Islet of Langerhans (tissue), 1 donor: ENCODE results near the gene PCYT1A.
"Not testable (repeated sequence)": the region's sequence is repeated elsewhere in the genome, so short reads cannot be mapped to it uniquely, and the experiment has no call there.

Source experiments
- FAIRE-seq: peaks from one replicate; lab custom pipeline; 2011; peaks lifted over from hg19 to GRCh38; lab: Jason Lieb, UNC

Gene PCYT1A

DNA sequence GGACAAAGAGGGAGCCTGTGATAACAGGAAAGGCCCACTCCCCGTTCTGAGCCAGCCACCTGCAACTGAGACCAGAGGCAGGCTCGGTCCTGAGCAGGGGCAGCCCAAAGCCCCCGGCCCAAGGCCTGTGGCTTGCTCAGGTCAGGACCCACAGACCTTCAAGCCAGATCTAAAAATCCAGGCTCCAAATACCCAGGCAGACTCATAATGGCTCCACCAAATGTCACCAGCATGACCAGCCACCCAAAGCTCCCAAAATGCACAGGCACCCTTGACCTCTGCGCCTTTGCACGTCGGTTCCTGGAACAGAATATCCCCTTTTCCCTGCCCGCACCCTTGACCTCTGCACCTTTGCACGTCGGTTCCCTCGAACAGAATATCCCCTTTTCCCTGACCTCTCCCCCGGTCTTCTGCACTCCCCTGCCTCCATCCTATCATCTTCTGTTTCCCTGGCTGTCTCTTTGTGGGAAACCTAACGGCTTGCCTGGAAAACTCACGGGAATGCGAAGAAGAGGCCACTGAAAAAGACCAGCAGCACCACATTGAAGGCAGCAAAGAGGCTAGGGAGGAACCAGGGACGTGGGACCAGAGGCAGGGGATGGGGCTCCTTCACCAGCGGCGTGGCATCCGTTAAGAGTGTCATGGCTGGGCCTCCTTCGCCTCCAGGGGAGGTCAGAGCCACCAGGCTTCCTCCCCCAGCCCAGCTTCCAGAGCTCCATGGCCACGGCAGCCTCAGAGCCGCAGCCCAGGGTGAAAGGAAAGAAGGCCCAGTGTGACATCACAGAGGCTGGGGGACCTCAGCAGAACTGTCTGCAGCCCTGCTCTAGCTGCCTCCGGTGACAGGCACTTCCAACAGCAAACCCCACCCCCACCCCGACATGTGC lies 76.6 kb downstream of the PCYT1A start, which contains the start of gene ZDHHC19:
Gene ZDHHC19 (minus strand): TSS at position 728 of the 884 bp plus-strand sequence. CDS start 85 bp downstream, at position 643.
- FAIRE-seq = no peak

DNA sequence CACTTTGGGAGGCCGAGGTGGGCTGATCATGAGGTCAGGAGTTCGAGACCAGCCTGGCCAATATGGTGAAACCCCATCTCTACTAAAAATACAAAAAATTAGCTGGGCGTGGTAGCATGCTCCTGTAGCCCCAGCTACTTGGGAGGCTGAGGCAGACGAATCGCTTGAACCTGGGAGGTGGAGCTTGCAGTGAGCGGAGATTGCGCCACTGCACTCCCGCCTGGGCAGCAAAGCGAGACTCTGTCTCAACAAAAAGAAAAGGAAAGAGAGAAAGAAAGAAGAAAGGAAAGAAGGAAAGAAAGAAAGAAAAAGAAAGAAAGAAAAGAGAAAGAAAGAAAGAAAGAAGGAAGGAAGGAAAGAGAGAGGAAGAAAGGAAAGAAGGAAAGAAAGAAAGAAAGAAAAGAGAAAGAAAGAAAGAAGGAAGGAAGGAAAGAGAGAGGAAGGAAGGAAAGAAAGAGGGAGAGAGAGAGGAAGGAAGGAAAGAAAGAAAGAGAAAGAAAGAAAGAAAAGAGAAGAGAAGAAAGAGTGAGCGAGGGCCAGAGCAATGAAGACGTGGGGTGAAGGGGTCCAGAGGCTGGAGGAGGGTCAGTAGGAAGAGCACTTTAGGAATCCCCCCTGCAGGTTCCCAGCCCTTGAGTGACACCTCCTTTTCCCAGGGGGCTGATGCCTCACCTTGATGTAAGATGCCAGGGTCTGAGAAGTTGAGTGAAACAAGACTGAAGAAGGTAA lies 77.4 kb downstream of the PCYT1A start:
- not testable (repeated sequence) for FAIRE-seq

- no peak for FAIRE-seq
Observed at GRCh38 chr3:196208942-196209695, 78.4 kb downstream of the PCYT1A start.

- FAIRE-seq = no peak
Observed at GRCh38 chr3:196207833-196208607, 79.5 kb downstream of the PCYT1A start.

DNA sequence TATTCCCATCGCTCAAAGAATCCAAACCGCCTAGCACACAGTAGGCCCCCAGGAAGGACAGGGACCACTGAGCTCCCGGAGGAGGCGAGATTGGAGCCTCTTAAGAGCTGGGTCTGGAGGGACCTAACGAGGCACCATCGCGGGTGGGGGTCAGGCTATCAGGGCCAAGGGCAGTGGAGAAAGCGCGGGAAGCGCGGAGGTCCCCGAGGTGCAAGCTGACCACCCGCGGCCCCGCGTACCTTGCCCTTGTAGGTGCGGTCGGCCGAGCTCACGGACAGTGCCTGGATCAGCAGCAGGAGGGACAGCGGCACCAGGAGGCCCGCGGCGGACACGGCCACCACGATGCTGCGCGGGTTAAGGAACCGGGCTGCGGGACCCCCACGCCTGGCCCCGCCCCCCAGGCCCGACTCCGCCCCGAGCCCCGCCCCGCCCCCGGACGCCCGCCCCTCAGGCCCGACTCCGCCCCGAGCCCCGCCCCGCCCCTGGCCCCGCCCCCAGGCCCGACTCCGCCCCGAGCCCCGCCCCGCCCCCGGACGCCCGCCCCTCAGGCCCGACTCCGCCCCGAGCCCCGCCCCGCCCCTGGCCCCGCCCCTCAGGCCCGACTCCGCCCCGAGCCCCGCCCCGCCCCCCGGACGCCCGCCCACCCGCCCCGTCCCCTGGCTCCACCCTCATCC lies 80.2 kb downstream of the PCYT1A start:
- FAIRE-seq = no peak

GRCh38 chr3:196205442-196206205 lies 81.9 kb downstream of the PCYT1A start:
- not testable (repeated sequence) for FAIRE-seq

- no peak for FAIRE-seq
Observed at GRCh38 chr3:196203846-196204245, 83.7 kb downstream of the PCYT1A start.

DNA sequence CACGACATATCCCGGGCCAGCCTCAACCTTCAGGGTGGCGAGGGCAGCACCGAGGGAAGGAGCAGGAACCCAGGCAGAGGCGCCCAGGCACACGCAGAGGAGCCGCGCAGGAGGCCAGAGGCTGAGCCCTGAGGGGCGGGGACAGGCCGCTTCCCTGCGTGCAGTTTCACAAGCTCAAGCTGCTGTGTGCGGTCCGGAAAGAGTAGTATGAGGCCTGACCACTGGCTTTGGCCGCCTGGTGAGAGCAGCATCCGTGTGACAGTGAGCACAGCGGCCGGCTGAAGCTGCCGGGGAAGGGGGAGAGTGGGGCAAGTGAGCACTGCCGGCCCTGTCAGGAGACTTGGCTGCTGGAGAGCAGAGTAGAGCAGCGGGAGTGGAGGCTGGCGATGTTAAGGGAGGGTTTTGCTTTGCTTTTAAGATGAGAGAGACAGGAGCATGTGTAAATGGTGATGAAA lies 85.0 kb downstream of the PCYT1A start:
- no peak for FAIRE-seq

DNA sequence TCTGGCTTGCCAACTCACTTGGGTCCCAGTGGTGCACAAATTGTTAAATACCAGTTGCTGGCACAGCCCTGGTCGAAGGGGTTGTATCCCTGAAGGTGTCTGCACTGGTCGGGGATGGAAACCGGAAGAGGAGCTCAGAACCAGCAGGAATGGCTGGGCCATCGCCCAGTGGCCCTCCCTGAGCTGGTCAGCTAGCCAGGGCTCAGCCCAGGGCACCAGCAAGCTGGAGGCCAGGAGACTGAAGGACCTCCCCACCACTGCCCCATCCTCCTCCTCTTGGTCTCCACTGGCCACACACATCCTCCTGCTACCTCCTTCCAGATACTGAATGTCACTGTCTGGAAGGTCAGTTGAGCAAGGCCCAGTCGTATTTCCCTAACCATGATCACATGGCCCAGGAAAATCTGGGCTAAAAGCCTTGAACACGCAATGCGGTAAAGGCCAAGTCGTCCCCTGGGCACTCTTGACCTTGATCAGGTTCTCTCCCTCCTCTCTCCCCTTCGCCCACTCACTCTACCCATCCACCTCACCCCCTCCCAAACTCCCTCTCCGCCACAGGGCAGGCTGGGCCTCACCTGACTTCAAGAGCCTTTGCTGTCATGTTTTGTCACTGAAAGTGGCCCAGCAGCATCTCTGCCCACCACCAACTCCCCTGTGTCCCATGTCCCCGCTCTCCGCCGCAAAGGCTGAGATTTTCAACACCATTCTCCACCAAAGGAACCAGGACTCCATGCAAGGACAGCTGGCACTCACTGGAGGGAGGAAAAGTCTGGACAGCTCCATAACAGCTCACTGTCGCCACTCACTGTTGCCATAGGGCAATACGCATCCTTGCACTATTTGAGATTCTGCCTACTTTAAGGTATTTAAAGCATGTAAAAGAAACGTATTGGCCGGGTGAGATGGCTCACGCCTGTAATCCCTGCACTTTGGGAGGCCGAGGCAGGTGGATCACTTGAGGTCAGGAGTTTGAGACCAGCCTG lies 88.5 kb downstream of the PCYT1A start:
- no peak for FAIRE-seq

DNA sequence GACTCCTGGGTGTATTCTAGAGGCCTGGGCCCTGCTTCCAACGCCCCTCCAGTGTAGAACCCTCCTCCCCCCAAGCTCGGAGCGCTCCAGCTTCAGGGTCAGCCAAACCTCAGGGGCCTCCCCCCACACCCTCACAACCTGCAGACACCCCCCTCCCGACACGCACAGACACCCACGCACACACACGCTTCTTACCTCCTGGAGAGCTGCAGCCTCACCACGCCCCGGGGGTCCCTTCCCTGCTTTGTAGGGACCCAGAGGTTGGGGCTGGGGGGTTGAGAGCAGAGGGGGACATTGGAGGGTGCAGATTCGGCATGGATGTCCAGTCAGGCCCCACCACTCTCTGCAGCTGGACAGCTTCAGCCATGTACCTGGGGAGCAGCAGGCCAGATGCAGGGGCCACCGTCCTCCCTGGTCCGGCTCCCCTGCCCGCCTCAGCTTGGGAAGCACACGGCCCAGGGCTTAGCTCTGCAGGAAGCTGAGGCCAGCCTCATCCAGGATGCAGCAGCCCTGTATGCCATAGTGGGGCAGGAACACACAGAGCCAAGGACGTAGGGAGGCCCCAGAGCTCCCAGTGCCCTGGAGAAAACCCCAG lies 89.3 kb downstream of the PCYT1A start:
- no peak for FAIRE-seq

- FAIRE-seq = no peak
Observed at GRCh38 chr3:196197524-196197923, 90.0 kb downstream of the PCYT1A start.

- FAIRE-seq = no peak
Observed at GRCh38 chr3:196195664-196196265, 91.8 kb downstream of the PCYT1A start.

- no peak for FAIRE-seq
Observed at GRCh38 chr3:196194542-196194915, 93.0 kb downstream of the PCYT1A start.

- no peak for FAIRE-seq
Observed at GRCh38 chr3:196193736-196194541, 93.6 kb downstream of the PCYT1A start.

DNA sequence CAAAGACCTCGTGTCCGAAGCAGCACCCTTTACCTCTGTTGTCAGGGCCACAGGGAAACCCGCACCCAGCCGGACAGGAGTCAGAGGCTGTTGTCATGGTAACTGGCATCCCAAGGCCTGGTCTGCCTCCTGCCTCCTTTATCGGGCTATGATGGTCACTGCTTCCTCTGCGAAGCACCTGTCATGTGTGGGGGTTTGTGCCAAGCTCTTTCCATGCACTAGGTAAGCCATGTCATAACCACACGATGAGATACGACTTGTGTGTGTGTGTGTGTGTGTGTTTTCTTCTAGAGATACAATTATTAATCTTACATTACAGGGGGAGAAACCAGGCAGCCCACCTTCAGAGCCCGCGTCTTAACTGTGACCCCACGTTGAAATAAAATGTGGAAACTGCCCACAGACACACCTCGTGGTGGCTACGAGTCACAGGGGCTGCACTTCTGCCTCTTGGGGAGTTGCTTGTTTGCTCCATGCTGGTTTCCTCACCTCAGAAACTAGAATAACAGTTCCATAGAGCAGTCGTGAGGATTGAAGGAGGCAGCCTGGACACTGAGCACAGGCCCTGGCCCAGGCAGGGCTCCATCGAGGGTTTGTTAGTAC lies 94.3 kb downstream of the PCYT1A start:
- FAIRE-seq = no peak

DNA sequence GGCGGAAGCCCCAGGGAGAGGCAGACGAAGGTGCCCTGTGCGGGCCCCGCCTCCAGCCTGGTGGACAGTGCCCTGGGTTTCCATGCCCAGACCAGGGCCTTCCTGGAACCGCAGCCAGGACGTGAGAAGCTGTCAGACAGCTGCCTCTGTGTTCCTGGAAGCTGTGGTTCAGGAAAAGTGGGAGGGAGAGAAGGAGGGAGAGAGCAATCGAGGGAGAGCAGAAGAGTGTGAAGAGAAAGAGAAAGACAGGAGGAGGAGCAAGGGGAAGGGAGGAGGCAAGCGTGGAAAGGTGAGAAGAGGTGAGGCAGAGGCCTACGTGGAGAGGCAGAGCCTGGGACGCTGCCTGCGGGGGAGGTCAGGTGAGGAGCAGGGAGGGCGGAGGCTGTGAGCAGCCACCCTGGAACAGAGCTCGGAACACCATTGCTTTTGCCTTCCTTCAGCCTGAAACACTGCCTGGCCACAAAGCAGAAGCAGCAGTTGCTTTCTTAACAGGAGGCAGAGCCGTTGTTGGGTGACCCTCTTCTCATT lies 94.9 kb downstream of the PCYT1A start:
- FAIRE-seq = no peak

DNA sequence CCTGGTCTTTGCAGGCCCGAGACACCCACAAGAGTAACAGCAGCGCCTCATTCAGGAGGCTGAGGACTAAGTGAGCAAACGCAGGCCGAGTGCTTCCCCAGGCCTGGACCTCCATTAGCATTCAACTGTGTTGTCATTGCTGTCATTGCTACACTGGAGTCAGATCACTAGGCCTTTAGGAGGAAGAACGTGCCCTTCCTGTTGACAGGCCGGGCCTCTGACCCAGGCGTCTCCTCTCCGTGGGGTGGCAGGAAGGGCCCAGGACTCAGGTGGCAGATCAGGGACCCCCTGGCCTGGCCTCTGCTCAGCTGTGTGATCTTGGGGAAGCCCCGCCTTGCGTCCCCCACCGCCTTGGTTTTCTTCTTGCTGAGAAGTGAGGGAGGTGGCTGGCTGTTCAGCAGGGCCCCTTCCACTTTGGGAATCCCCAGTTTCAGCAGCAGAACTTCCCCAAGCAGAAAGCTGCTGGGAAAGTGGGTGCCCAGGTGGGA lies 95.4 kb downstream of the PCYT1A start:
- FAIRE-seq = no peak
